CD4-positive, alpha-beta T cell treated with Interleukin-2 at 100 ng/mL for 4 hours (primary cell): ENCODE results near the gene CEP72.

Source experiments
- DNase-seq: peaks from one replicate; pipeline ENCODE4 v3.0.0-alpha.2; 2020; ENCODE audit warnings: low spot score

CEP72 gene

GRCh38 chr5:658103-658502 is 46.0 kb downstream of the CEP72 start:
- no peak for DNase-seq

GRCh38 chr5:659496-660263 is 47.5 kb downstream of the CEP72 start:
- no peak for DNase-seq

GRCh38 chr5:660491-661030 is 48.4 kb downstream of the CEP72 start:
- no peak for DNase-seq

- DNase-seq, result no peak
These were observed 50.0 kb downstream of the CEP72 start for GRCh38 chr5:661891-662750.

GRCh38 chr5:662751-663435 is 50.8 kb downstream of the CEP72 start:
- DNase-seq, result no peak

GRCh38 chr5:663436-664342 is 51.5 kb downstream of the CEP72 start:
- DNase-seq, result no peak

GRCh38 chr5:664343-664993 is 52.3 kb downstream of the CEP72 start:
- no peak for DNase-seq

- DNase-seq, result no peak
These were observed 52.8 kb downstream of the CEP72 start for GRCh38 chr5:664994-665360.

GRCh38 chr5:665541-665955 is 53.4 kb downstream of the CEP72 start:
- DNase-seq, result no peak

GRCh38 chr5:665956-666711 is 54.0 kb downstream of the CEP72 start:
- DNase-seq, result no peak

GRCh38 chr5:666816-667498 is 54.8 kb downstream of the CEP72 start:
- DNase-seq, result no peak

- no peak for DNase-seq
These were observed 56.3 kb downstream of the CEP72 start for GRCh38 chr5:668283-668995.

- peak; percentile 45 for DNase-seq
These were observed 57.1 kb downstream of the CEP72 start for GRCh38 chr5:669111-669841.

- no peak for DNase-seq
These were observed 57.8 kb downstream of the CEP72 start for GRCh38 chr5:669842-670395.

- no peak for DNase-seq
These were observed 58.5 kb downstream of the CEP72 start for GRCh38 chr5:670396-671270.

GRCh38 chr5:671459-672328 is 59.6 kb downstream of the CEP72 start:
- peak; percentile 77 for DNase-seq
